HG03066 (cell line): ENCODE measurements around the gene CDC25A.

ENCODE experiments used
- ATAC-seq: cut with Tn5 transposase; IDR thresholded peaks from one replicate; pipeline ENCODE4 v1.9.1; 2021; ENCODE audit warnings: low read depth; ENCODE audit not compliant: unreplicated experiment

Gene CDC25A

GRCh38 chr3:48143567-48143966 is 44.6 kb downstream of the CDC25A start:
- no peak for ATAC-seq

GRCh38 chr3:48142316-48142870 is 45.8 kb downstream of the CDC25A start:
- no peak for ATAC-seq

GRCh38 chr3:48141604-48142137 is 46.5 kb downstream of the CDC25A start:
- no peak for ATAC-seq

GRCh38 chr3:48140936-48141603 is 47.1 kb downstream of the CDC25A start:
- no peak for ATAC-seq

- ATAC-seq, result no peak
Measured at GRCh38 chr3:48140336-48140757, 47.9 kb downstream of the CDC25A start.

- ATAC-seq, result no peak
Measured at GRCh38 chr3:48137425-48137999, 50.7 kb downstream of the CDC25A start.

GRCh38 chr3:48135552-48136495 is 52.4 kb downstream of the CDC25A start:
- ATAC-seq, result no peak

GRCh38 chr3:48130321-48130904 is 57.8 kb downstream of the CDC25A start:
- ATAC-seq, result no peak

- ATAC-seq, result no peak
Measured at GRCh38 chr3:48129921-48130320, 58.3 kb downstream of the CDC25A start.

GRCh38 chr3:48128774-48129173 is 59.4 kb downstream of the CDC25A start:
- no peak for ATAC-seq

GRCh38 chr3:48125886-48126622 is 62.2 kb downstream of the CDC25A start:
- no peak for ATAC-seq

- ATAC-seq, result no peak
Measured at GRCh38 chr3:48125013-48125705, 63.1 kb downstream of the CDC25A start.

GRCh38 chr3:48123346-48123745 is 64.9 kb downstream of the CDC25A start:
- ATAC-seq, result no peak

- no peak for ATAC-seq
Measured at GRCh38 chr3:48122504-48122903, 65.7 kb downstream of the CDC25A start.

- no peak for ATAC-seq
Measured at GRCh38 chr3:48120223-48120622, 68.0 kb downstream of the CDC25A start.

- no peak for ATAC-seq
Measured at GRCh38 chr3:48119505-48120193, 68.6 kb downstream of the CDC25A start.

GRCh38 chr3:48118928-48119327 is 69.3 kb downstream of the CDC25A start:
- ATAC-seq, result no peak

- no peak for ATAC-seq
Measured at GRCh38 chr3:48118322-48118721, 69.9 kb downstream of the CDC25A start.

- peak; percentile 7 for ATAC-seq
Measured at GRCh38 chr3:48112813-48113212, 75.4 kb downstream of the CDC25A start.
